G401 (cell line): ENCODE measurements around the gene NHS. TPM values are rescaled to one million over a fixed set of nuclear protein-coding genes. Genes with fewer than 3 reads are reported as not detected.

Experiments used
- DNase-seq: peaks from one replicate; pipeline ENCODE4 v3.0.0-alpha.2; 2015; ENCODE audit warnings: low spot score
- in situ Hi-C: cut with HindIII; loops from 2 replicates; pipeline ENCODE4 v1.10.0; 2016; ENCODE audit warnings: low sequenced_read_pairs, mixed read lengths
- total RNA-seq: library from RNA; depleted of rRNA; stranded (reverse); fragments of >200 nt; shearing (Covaris generic); gene quantifications from 2 replicates; pipeline ENCODE4 v1.2.3, GENCODE V29; 2014

Gene NHS
- total RNA-seq, 1 experiment from 2014 or later = not detected

- DNase-seq = no peak
- in situ Hi-C loops = no loop called here
Observed at GRCh38 chrX:17732138-17732783, 357.3 kb downstream of the NHS start.

DNA sequence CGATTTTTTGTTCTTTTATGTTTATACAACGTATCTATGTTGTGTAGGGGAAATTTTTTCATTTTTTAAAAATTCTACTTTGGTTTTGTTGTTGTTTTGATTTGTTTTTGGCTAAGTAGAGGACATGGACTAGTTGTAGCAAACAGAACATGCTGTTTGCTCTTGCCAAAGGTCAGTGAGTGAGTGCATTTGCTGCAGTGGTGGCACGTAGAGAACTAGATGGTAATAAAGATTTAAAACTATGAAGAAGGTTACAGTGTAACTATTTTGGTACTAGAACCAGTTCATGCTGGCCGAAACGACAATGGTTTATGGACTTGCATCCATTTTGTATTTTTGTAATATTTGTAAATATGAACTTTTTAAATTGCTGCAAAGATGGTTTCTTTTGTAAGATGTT, 360.4 kb downstream of the NHS start:
- DNase-seq = no peak
- in situ Hi-C loops = no loop called here

DNA sequence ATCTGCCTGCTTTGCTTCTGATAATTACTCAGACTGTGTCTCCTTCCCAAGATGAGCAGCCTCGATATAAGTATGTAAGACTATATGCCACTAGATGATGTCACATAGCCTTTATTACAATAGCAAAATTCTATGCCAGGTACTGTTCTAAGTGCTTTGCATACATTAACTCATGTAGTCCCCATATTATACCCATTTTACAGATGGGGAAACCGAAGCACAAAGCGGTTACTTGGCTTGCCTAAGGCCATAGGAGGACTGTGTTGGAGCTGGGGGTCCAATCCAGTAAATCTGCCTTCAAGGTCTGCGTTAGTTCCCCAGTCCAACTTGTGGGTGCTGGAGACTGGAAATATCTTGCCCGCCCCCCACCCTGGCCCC, 361.5 kb downstream of the NHS start:
- DNase-seq = no peak
- in situ Hi-C loops = no loop called here

DNA sequence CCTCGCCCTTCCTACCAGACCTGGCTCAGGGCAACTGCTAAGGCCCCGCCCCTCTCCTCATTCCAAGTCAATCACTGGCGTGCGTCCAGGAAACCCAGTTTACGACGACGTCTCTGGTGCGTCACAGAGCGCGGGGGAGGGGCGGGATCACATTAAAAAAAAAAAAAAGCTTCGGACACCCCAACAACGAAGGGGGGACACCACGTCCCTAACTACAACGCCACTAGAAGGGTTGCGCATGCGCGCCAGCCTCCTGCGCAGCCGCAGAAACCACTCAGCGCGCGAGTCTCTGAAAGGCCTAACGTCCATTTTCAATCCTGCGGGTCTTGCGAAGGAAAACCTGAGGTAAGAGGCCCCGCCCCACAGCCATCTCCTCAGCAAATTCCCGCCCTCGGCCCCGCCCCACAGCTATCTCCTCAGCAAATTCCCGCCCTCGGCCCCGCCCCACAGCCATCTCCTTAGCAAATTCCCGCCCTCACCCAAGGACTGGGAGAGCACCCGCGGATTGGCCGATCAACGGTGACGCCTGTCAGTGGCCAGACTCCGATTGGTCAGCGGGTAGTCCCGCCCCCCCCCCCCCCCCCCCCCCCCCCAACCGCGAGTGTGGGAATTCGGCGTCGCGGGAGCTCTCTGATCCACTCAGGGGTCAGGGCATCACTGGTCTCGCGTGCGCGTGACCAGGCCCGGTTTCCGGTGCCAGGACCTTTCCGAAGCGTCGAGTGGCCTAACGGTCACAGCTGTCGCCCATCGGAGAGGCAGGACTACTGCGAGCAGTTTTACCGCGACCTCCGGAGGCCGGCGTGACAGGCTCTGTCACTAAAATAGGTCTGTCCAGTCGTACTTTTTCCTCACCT, 362.1 kb downstream of the NHS start, which contains the start of gene SCML1:
Gene SCML1 (plus strand): TSS at position 638 of the 854 bp plus-strand sequence. CDS start 6,694 bp downstream, outside the sequence.
- peak; percentile 96 for DNase-seq
- in situ Hi-C loops = no loop called here

- DNase-seq = no peak
- in situ Hi-C loops = no loop called here
Observed at GRCh38 chrX:17737710-17737985, 362.6 kb downstream of the NHS start.

GRCh38 chrX:17737986-17738713, 363.1 kb downstream of the NHS start:
- in situ Hi-C loops = no loop called here
- DNase-seq = peak; percentile 20

- in situ Hi-C loops = no loop called here
- no peak for DNase-seq
Observed at GRCh38 chrX:17738737-17739535, 363.9 kb downstream of the NHS start.

GRCh38 chrX:17740137-17741122, 365.4 kb downstream of the NHS start:
- in situ Hi-C loops = no loop called here
- DNase-seq = no peak

DNA sequence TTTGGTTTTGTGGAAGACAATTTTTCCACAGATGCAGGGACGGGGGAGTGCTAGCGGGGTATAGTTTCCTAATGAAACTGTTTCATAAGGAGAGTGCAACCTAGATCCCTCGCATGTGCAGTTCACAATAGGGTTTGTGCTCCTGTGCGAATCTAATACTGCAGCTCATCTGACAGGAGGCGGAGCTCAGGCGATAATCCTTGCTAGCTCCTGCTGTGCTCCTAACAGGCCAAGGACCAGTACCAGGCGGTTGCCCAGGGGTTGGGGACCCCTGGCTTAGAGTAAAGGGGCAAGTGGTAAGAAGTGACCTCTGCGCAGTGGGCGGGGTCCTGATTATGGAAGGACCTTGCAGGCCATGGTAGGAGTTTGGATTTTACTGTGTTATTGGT, 366.1 kb downstream of the NHS start:
- in situ Hi-C loops = no loop called here
- DNase-seq = no peak

DNA sequence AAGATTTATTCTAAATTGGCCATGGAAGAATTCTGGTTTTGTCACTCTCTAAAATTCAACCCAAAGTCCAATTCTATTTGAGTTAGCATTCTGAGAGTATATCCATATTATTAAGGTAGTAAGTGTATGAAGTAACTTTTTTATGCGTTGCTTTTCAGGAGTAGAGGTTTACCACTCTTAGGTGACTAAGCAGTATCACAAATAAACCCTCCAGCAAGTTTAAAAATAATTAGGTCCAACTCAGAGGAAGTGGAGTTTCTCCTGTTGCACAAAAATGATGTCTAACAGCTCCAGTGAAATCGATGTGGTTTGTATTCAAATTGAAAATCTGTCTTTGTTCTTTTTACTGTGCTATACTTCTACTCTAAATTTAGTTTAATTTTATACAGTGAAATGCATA, 368.9 kb downstream of the NHS start:
- DNase-seq = no peak
- in situ Hi-C loops = no loop called here

- DNase-seq = peak; percentile 8
- in situ Hi-C loops = no loop called here
Observed at GRCh38 chrX:17744896-17745523, 370.0 kb downstream of the NHS start.

GRCh38 chrX:17747692-17748091, 372.7 kb downstream of the NHS start:
- no peak for DNase-seq
- in situ Hi-C loops = no loop called here

DNA sequence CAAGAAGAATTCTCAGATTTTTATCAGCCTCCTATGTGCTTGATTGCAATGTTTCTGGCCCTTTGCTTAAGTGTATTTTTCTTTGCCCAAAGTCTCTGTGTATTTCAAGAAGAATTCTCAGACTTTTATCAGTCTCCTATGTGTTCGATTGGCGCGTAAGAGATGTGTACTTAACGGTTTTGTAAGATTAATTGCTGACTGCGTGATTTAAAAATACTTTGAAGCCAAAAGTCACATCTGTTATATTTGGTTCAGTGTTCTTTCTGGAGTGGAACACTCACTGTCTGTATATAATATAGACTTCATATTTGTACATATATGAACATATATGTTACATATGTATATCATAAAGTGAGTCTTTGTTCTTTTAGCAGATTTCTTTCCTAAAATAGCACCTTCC, 373.7 kb downstream of the NHS start:
- no peak for DNase-seq
- in situ Hi-C loops = no loop called here

DNA sequence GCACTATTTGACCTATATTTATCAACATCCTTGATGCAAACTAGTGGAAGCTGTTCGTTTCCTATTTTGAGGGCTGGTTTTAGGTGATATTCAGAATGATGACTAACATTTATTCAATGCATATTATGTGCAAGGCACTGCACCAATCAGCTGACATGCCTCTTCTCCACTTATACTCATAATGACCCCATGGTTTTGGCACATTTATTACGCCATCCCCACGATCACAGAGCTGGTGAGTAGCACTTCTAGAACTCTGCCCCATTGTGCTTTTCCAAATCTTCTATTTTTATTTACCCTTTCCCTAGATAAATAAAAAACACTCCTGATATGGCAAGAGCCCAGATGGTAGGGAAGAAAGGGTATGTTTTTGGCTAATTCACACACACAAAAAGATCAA, 375.4 kb downstream of the NHS start:
- DNase-seq = no peak
- in situ Hi-C loops = no loop called here

DNA sequence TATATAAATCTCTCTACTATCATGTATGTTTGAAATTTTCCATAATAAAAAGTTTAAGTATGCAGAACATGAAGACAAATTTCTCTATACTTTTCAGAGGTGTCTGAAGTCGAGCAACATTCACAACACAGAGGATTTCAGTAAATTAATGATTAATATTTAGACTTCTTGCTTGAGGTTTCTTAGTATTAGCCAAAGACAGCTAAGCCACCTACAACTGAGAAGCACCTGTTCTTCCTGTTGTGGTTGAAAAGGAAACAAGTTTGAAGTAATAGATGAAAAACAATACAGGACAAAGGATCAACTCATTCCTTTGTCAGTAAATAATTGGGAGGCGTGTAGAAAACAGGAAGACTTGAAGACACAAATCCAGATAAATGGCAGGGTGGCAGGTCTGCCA, 383.4 kb downstream of the NHS start:
- DNase-seq = no peak
- in situ Hi-C loops = no loop called here

GRCh38 chrX:17759990-17760389, 385.0 kb downstream of the NHS start:
- DNase-seq = no peak
- in situ Hi-C loops = no loop called here

- in situ Hi-C loops = no loop called here
- DNase-seq = no peak
Observed at GRCh38 chrX:17767734-17768133, 392.7 kb downstream of the NHS start.

DNA sequence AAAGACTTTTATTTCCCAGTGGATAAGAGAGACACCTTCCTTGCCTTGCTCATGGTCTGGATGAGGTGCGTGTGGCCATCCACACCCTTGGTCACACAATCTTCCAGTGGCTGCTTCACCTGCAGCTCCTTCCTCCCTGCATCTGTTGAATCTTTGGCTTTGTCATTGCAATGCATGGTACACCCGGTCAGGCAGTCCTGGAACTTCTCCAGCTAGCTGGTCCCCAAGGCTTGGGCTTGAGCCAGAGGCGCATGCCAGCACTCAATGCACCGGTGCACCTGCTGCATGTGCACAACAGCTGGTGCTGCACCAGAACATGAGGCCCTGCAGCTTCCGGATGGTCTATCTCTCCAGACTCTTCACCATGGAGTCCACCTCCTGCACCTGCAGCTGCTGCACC, 394.0 kb downstream of the NHS start:
- DNase-seq = no peak
- in situ Hi-C loops = no loop called here
